Colonic mucosa (tissue), 4 donors: Measurements from ENCODE around the gene ITGA11. TPM values are rescaled to one million over a fixed set of nuclear protein-coding genes. Genes with fewer than 3 reads are reported as not detected.

Source experiments
- DNase-seq: peaks from one replicate; pipeline ENCODE4 v3.0.0-alpha.2; 2020
- H3K27ac ChIP-seq: fragments of 200-600 bp; one replicate; pipeline ENCODE4 v1.8.0; 2021
- H3K27me3 ChIP-seq: fragments of 200-600 bp; one replicate; pipeline ENCODE4 v1.8.0; 2021
- H3K36me3 ChIP-seq: fragments of 200-600 bp; one replicate; pipeline ENCODE4 v1.8.0; 2021
- H3K4me1 ChIP-seq: fragments of 200-600 bp; one replicate; pipeline ENCODE4 v1.8.0; 2021; ENCODE audit warnings: mild to moderate bottlenecking
- H3K4me3 ChIP-seq: fragments of 200-600 bp; one replicate; pipeline ENCODE4 v1.8.0; 2021
- H3K9ac ChIP-seq, 2 donors: one replicate each; pipeline ENCODE4 v1.7.0; 2013; ENCODE audit warnings: control low read depth in 2 of 2, low read depth in 2 of 2, low read length in 2 of 2
- H3K9me3 ChIP-seq: fragments of 200-600 bp; one replicate; pipeline ENCODE4 v1.8.0; 2021
- CTCF ChIP-seq: fragments of 200-600 bp; IDR thresholded peaks from one replicate; pipeline ENCODE4 v1.8.0; 2022; ENCODE audit warnings: antibody characterized with exemption, mild to moderate bottlenecking
- intact Hi-C: fragments of 100-400 bp; cut with DNase I; formaldehyde crosslinking; loops from one replicate; pipeline ENCODE4 v1.14.1; 2022
- total RNA-seq, 2 donors: library from RNA; stranded (reverse); fragmentation: NEBNext Ultra II Directional in 1 of 2; extraction: Animal tissue kit (Norgen Biotek cat#: 25700) in 1 of 2; gene quantifications; one replicate each; pipeline ENCODE4 v1.2.1, GENCODE V29; 2021
- donor health status: healthy.
- donor health status: DM: no; HTN: no; CAD: no.
- donor health status: DM: no; HTN: no; CAD: no.

The ITGA11 gene
- total RNA-seq, 2 donors from 2014 or later, result 2.4 to 4.1 TPM

GRCh38 chr15:68478853-68479252, 46.9 kb upstream of the ITGA11 start:
- no peak overlapping the region for H3K9ac ChIP-seq
- no peaks in the 10 kb centered on the region for H3K27me3 ChIP-seq
- H3K36me3 ChIP-seq, result no peaks in the 10 kb centered on the region
- H3K27ac ChIP-seq, result no peak overlapping the region
- DNase-seq, result no peak
- no peaks in the 10 kb centered on the region for H3K4me1 ChIP-seq
- no peak for TF ChIP-seq CTCF
- intact Hi-C loops, result no loop called here
- H3K9me3 ChIP-seq, result no peaks in the 10 kb centered on the region
- no peak overlapping the region for H3K4me3 ChIP-seq

GRCh38 chr15:68475449-68475848, 43.5 kb upstream of the ITGA11 start:
- no peaks in the 10 kb centered on the region for H3K9me3 ChIP-seq
- intact Hi-C loops, result no loop called here
- no peaks in the 10 kb centered on the region for H3K36me3 ChIP-seq
- no peaks in the 10 kb centered on the region for H3K27me3 ChIP-seq
- no peak overlapping the region for H3K9ac ChIP-seq
- DNase-seq, result no peak
- H3K4me1 ChIP-seq, result no peaks in the 10 kb centered on the region
- no peak overlapping the region for H3K27ac ChIP-seq
- no peak overlapping the region for H3K4me3 ChIP-seq
- no peak for TF ChIP-seq CTCF

- no peak overlapping the region for H3K27ac ChIP-seq
- no peaks in the 10 kb centered on the region for H3K36me3 ChIP-seq
- no peak overlapping the region for H3K9ac ChIP-seq
- intact Hi-C loops, result no loop called here
- DNase-seq, result no peak
- no peaks in the 10 kb centered on the region for H3K4me1 ChIP-seq
- no peaks in the 10 kb centered on the region for H3K9me3 ChIP-seq
- H3K27me3 ChIP-seq, result no peaks in the 10 kb centered on the region
- TF ChIP-seq CTCF, result no peak
- H3K4me3 ChIP-seq, result no peak overlapping the region
These were observed 39.6 kb upstream of the ITGA11 start for GRCh38 chr15:68471541-68471940.

GRCh38 chr15:68470976-68471375, 39.0 kb upstream of the ITGA11 start:
- Histone ChIP-seq H3K27me3 (no peaks in the 10 kb centered on the region), H3K9ac (no peak overlapping the region), H3K9me3 (no peaks in the 10 kb centered on the region), H3K36me3 (no peaks in the 10 kb centered on the region), H3K4me1 (no peaks in the 10 kb centered on the region), H3K4me3 (no peak overlapping the region), H3K27ac (no peak overlapping the region)
- DNase-seq, result no peak
- intact Hi-C loops, result no loop called here
- no peak for TF ChIP-seq CTCF

- Histone ChIP-seq H3K36me3 (no peaks in the 10 kb centered on the region), H3K4me1 (no peaks in the 10 kb centered on the region), H3K27ac (no peak overlapping the region), H3K9me3 (no peaks in the 10 kb centered on the region), H3K4me3 (no peak overlapping the region), H3K9ac (no peak overlapping the region), H3K27me3 (no peaks in the 10 kb centered on the region)
- DNase-seq, result no peak
- intact Hi-C loops, result no loop called here
- TF ChIP-seq CTCF, result no peak
These were observed 38.2 kb upstream of the ITGA11 start for GRCh38 chr15:68470049-68470742.
